GM19467 (cell line): ENCODE data around the gene TLCD3B.
"Not testable (repeated sequence)": the region's sequence is repeated elsewhere in the genome, so short reads cannot be mapped to it uniquely, and the experiment has no call there.

ENCODE experiments used
- ATAC-seq: cut with Tn5 transposase; IDR thresholded peaks from one replicate; pipeline ENCODE4 v1.9.1; 2021; ENCODE audit warnings: mild to moderate bottlenecking, moderate library complexity; ENCODE audit not compliant: unreplicated experiment

The TLCD3B gene

GRCh38 chr16:30063278-30063892 is 32.3 kb upstream of the TLCD3B start:
- no peak for ATAC-seq

DNA sequence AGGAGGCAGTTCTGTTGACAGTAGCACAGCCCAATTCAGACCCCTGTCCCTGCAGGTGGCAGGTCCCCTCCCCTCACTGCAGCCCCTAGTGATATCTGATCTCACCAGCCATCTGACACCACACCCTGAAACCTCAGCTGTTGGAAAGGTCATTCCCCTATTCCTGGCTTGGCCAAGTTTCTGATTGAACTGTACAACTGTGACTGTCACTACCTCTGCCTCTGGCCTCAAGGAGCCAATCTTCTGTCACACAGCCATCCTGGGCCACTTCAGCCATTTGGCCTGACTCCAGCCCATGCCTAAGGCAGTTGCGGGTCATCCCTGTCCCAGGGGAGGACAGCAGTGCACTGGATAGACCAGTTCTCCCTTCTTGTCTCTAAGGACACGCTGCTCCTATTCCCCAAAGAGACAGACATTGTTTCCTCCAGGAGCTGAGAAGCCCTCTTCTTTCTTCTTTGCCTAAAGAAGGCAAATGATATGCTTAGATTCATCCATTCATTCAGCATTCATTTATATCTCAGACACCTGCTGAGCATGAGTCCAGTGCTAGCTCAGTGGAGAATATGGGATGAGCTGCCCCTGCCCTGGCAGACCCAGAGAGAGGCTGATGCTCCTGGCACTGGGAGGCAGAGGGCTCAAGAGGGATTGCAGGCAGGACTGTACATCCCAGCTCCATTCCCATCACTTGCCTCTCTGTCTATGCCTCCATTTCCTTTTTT is 29.9 kb upstream of the TLCD3B start:
- no peak for ATAC-seq

GRCh38 chr16:30060346-30060745 is 29.3 kb upstream of the TLCD3B start:
- no peak for ATAC-seq

DNA sequence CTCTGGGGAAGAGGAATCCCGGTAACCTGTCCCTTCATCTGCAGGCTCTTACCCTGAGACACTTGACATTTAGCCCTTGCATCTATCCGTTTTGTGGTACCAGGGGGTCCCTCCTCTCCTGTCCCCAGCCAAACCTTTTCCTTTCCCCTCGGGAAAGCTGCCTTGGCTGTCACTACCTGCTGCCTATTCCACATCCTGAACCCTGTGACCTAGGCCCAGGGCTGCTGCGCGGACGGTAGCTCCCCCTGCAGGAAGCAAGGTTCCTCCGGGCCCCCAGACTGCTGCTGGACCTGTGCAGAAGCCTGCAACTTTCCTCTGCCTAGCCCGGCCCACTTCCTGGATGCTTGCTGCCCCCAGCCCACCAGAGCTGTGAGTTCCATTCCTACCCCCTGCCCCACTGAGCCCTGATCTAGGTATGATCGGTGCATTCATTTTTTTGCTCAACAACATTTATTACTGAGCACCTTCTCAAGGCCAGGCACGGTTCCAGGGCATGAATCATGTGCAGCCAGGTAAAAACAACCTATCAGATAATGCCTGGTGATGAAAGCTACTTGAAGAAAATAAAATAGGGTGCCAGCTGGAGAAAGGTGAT is 24.0 kb upstream of the TLCD3B start:
- ATAC-seq = no peak

GRCh38 chr16:30054451-30054850 is 23.4 kb upstream of the TLCD3B start:
- no peak for ATAC-seq

GRCh38 chr16:30053376-30054015 is 22.4 kb upstream of the TLCD3B start:
- ATAC-seq = no peak

DNA sequence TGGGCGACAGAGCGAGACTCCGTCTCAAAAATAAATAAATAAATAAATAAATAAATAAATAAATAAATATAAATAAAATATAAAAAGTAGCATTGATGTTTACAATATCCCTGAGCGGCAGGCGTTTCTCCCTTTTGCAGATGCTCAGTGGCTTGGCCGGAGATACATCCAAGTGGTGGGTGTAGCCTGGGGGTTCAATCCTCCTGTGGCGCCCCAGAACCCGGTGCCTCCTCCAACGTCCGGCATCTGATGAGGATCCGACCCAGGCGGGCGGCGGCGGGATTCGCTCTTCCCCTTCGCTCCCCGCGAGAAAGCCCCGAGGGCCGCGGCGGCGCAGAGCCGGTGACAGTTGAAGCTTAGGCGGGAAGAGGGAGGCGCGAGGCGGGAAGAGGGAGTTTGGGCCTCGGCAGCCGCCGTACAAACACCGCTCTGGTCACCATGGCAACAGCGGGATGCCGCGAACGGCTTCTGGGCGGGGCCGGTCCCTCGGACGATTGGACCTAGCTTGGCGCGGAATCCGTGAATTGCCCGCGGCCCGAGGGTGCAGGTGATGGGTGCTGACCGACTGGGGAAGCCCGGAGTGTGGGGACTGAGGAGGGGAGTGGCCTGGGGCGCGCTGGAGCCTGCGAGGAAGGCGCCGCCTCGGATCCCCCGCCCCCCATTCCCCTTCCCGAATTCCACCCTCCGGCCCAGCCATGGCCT is 21.8 kb upstream of the TLCD3B start:
- ATAC-seq = peak; percentile 52

DNA sequence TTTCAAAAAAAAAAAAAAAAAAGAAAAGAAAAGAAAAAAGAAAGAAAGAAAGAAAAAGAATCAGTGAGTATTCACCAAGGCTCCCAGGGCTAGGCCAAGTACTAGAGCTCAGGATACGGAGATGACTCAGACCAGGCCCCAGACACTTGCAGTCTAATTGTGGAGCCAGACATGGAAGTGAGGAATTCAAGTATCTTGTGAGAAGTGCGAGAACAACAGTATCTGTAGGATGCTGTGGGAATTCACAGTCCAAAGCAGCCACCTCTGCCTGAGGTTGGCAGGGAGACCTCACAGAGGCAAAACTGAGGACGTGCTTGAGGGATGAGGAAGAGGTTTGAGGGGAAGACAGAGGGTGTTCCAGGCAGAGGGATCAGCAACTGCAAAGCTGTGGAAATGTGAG is 20.4 kb upstream of the TLCD3B start:
- ATAC-seq = no peak

DNA sequence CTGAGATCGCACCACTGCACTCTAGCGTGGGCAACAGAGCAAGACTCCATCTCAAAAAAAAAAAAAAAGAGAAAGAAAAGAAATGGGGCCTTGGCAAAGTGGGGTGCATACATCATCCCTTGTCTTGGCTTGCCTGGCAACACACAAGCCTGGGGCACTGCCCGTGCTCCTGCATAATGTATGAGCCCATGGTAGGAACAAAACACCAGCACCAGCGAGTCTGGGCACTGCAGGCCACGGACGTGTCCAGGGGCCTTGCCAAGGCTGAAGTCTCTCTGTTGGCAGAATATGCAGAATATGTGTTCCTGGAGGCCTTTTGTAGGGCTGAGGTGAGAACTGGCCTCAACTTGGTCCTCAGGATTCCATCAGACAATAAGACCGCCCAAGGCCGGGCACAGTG is 18.8 kb upstream of the TLCD3B start:
- ATAC-seq = no peak

GRCh38 chr16:30046588-30046987 is 15.5 kb upstream of the TLCD3B start:
- ATAC-seq = no peak

GRCh38 chr16:30046178-30046577 is 15.1 kb upstream of the TLCD3B start:
- ATAC-seq = no peak

GRCh38 chr16:30041841-30042240 is 10.8 kb upstream of the TLCD3B start:
- ATAC-seq = no peak

DNA sequence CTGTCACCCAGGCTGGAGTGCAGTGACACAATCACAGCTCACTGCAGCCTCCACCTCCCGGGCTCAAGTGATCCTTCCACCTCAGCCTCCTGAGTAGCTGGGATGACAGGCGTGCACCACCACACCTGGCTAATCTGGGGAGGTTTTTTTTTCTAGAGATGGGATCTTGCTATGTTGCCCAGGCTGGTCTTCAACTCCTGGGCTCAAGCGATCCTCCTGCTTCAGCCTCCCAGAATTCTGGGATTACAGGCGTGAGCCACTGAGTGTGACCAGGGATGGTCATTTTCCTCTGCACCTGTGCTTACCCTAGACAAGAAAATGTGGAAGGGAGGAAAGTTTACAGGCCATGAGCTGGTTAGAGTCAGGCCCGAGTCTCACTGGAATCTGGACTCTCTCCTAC is 9.6 kb upstream of the TLCD3B start:
- not testable (repeated sequence) for ATAC-seq

GRCh38 chr16:30040221-30040620 is 9.2 kb upstream of the TLCD3B start:
- no peak for ATAC-seq

- no peak for ATAC-seq
Measured at GRCh38 chr16:30033270-30033669, 2.2 kb upstream of the TLCD3B start.

DNA sequence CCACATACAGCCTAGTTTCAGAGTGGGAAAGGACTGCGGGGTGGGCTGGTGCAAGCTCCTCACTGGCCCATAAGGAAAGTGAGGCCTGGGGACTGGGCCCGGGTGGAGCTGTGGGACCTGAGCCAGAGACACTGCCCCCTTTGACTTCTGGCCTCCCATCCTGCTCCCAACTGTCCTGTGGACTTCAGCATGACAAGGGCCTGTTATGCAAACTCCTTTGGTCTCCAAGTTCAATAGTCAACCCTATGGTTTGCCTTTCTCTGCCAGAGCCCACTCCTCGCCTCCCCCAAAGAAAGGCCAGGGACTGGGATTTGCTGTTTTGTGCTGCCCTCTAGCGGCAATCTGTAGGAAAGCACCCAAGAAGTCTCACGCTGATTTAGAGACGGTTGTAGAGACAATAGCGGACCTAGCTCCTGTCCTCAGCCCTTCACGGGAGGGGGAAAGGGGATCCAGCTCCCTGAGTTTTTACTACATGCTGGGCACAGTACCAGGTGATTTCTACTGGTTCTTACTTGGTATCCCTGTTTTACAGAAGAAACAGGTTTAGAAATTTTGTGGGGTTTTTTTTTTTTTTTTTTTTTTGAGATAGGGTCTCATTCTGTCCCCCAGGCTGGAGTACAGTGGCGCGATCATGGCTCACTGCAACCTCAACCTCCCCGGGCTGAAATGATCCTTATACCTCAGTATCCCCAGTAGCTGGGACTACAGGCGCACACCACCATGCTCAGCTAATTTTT is 1.2 kb upstream of the TLCD3B start:
- no peak for ATAC-seq

GRCh38 chr16:30031477-30031918 is 427 bp upstream of the TLCD3B start:
- no peak for ATAC-seq

- no peak for ATAC-seq
Measured at GRCh38 chr16:30030011-30030685, 923 bp downstream of the TLCD3B start.

DNA sequence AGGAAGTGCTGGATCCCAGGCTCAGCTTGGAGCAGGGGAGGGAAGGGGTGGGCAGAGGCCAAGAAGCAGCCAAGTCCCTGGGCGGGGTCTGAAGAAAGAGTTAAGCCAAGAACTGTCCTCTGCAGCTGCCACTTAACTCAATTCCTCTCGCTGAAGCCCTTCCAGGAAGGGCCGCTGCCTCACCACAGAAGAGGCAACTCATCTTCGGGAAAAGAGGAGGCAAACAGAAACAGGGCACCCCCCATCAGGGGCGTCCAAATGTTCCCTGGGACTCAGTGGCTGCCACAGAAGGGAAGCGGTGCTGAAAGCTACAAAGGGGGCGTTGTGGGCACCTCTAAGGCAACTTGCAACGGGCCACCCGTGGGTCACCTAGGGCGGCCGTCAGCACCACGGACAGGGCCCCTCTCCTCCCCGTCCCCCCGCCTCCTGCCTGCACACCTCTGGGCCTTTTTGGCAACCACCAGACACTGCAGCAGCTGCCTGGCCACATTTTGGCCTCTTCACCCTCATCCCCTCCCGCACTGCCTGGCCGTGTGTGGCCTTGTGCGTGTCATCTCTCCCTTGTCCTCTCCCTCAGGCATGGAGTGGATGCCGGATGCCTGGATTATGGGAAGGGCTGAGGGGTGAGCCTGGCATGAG is 2.5 kb downstream of the TLCD3B start:
- no peak for ATAC-seq
